Testis (tissue), 2 donors: ENCODE data around the gene RPUSD3.

Experiments
- CTCF ChIP-seq, 3 experiments: fragments of 450-650 bp in 2 of 3; fragments of 200-600 bp in 1 of 3; sonication (generic) in 1 of 3; IDR thresholded peaks; one replicate each; pipeline ENCODE4 v1.5.1; 2016 to 2019; ENCODE audit warnings: antibody characterized with exemption in 3 of 3, mild to moderate bottlenecking in 2 of 3, moderate library complexity in 1 of 3
- POLR2A ChIP-seq: fragments of 450-650 bp; IDR thresholded peaks from one replicate; pipeline ENCODE4 v1.6.1; 2017; ENCODE audit warnings: antibody characterized with exemption, mild to moderate bottlenecking, moderate library complexity

- TF ChIP-seq CTCF (IDR thresholded peaks at IDR 0.05), result no peak
- TF ChIP-seq POLR2A, result no peak
Observed at GRCh38 chr3:9807981-9808344, 35.8 kb downstream of the RPUSD3 start.
